Hematopoietic multipotent progenitor cell treated with erythropoietin and hydrocortisone succinate and interleukin-3 and kit ligand, for 17 days (in vitro differentiated cells): ENCODE measurements around the gene AKR1C8.

Experiments used
- DNase-seq: peaks from one replicate; pipeline ENCODE4 v3.0.0-alpha.2; 2015; ENCODE audit warnings: low spot score

The AKR1C8 gene

GRCh38 chr10:5107860-5108526 lies 77.0 kb downstream of the AKR1C8 start:
- DNase-seq, result no peak

DNA sequence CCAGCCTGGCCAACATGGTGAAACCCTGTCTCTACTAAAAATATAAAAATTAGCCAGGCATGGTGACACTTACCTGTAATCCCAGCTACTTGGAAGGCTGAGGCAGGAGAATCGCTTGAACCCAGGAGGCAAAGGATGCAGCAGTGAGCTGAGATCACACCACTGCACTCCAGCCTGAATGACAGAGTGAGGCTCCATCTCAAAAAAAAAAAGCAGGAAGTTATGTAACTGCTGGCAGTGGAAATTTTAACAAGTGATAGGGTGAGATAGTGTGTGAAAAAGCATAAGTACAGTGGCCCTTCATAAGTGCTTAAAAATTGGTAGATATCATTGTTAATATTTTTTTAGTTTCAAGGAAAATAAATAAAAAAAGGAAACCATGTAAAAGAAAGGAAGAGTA lies 78.4 kb downstream of the AKR1C8 start:
- no peak for DNase-seq

GRCh38 chr10:5105626-5106025 lies 79.3 kb downstream of the AKR1C8 start:
- DNase-seq, result no peak
